A549 (cell line): ENCODE measurements around the gene RPL7A. TPM values are rescaled to one million over a fixed set of nuclear protein-coding genes. Genes with fewer than 3 reads are reported as not detected.

Experiments
- ATAC-seq, 2 experiments: fragments of 200-7000 bp in 1 of 2; fragments of >200 bp in 1 of 2; cut with Nextera tagmentation in 1 of 2; cut with Tn5 transposase in 1 of 2; 3 replicates each; pipeline versions ENCODE4 v1.8.0 to v1.9.1; 2018 to 2020; ENCODE audit warnings: mild to moderate bottlenecking in 1 of 2, moderate library complexity in 1 of 2
- CTCF ChIA-PET: fragments of 300-600 bp; sonication (Branson Sonifier 250); formaldehyde crosslinking; extraction: SDS; loops from one replicate; lab custom pipeline; 2021; ENCODE audit warnings: antibody characterized with exemption, inconsistent platforms; lab: Yijun Ruan, JAX
- POLR2A ChIA-PET: fragments of 350-600 bp; formaldehyde crosslinking; extraction: SDS; loops from one replicate; lab custom pipeline; 2021; ENCODE audit warnings: antibody characterized with exemption, inconsistent platforms; lab: Yijun Ruan, JAX
- DNase-seq, 2 experiments: peaks; one replicate each; pipeline versions ENCODE4 v3.0.0 to v3.0.0-alpha.2; 2011 to 2016; ENCODE audit warnings: low read depth in 1 of 2, low spot score in 1 of 2
- FAIRE-seq: peaks from 2 replicates; lab custom pipeline; 2011; peaks lifted over from hg19 to GRCh38; lab: Jason Lieb, UNC
- H3K27ac ChIP-seq, 2 experiments: fragments of >200 bp; sonication (Bioruptor Twin); formaldehyde crosslinking; 3 replicates each; pipeline ENCODE4 v1.5.1; 2016 to 2017
- H3K4me1 ChIP-seq: fragments of >200 bp; sonication (Bioruptor Twin); formaldehyde crosslinking; 3 replicates; pipeline ENCODE4 v1.6.1; 2016
- H3K4me2 ChIP-seq: fragments of >200 bp; sonication (Bioruptor Twin); formaldehyde crosslinking; 3 replicates; pipeline ENCODE4 v1.6.1; 2016
- H3K4me3 ChIP-seq: fragments of >200 bp; sonication (Bioruptor Twin); formaldehyde crosslinking; 3 replicates; pipeline ENCODE4 v1.5.1; 2016
- H3K9me3 ChIP-seq: fragments of >200 bp; sonication (Bioruptor Twin); formaldehyde crosslinking; 3 replicates; pipeline ENCODE4 v1.6.1; 2016
- ATOH8 ChIP-seq: fragments of 250-450 bp; sonication (Bioruptor Pico); IDR thresholded peaks from 2 replicates; pipeline ENCODE4 v1.5.0; 2020; ENCODE audit warnings: low read depth, mild to moderate bottlenecking, moderate library complexity
- BHLHE40 ChIP-seq: IDR thresholded peaks from 2 replicates; pipeline ENCODE4 v1.6.1; 2012; ENCODE audit warnings: low read depth, low read length, inconsistent platforms
- CBX2 ChIP-seq: fragments of 200-600 bp; sonication (generic); IDR thresholded peaks from 2 replicates; pipeline ENCODE4 v1.6.1; 2016; ENCODE audit warnings: low read depth, mild to moderate bottlenecking, borderline replicate concordance
- CBX8 ChIP-seq: fragments of 200-600 bp; sonication (generic); IDR thresholded peaks from 2 replicates; pipeline ENCODE4 v1.6.1; 2016
- CHD2 ChIP-seq: fragments of 150-350 bp; IDR thresholded peaks from 2 replicates; pipeline ENCODE4 v1.6.1; 2014; ENCODE audit warnings: low read length; ENCODE audit not compliant: partially characterized antibody
- CHD4 ChIP-seq: fragments of 200-600 bp; sonication (generic); IDR thresholded peaks from 2 replicates; pipeline ENCODE4 v1.6.1; 2016; ENCODE audit warnings: antibody characterized with exemption, mild to moderate bottlenecking, borderline replicate concordance
- CTCF ChIP-seq: fragments of >200 bp; sonication (Bioruptor Twin); formaldehyde crosslinking; IDR thresholded peaks from 3 replicates; pipeline ENCODE4 v1.5.1; 2016
- EHF ChIP-seq: fragments of 250-450 bp; sonication (Bioruptor Pico); IDR thresholded peaks from 2 replicates; pipeline ENCODE4 v1.5.0; 2020; ENCODE audit warnings: mild to moderate bottlenecking
- EHMT2 ChIP-seq: fragments of 200-600 bp; sonication (generic); IDR thresholded peaks from 2 replicates; pipeline ENCODE4 v1.6.1; 2016; ENCODE audit warnings: antibody characterized with exemption, low read depth, mild to moderate bottlenecking, moderate library complexity
- EP300 ChIP-seq, 2 experiments: fragments of >200 bp; sonication (Bioruptor Twin); formaldehyde crosslinking; IDR thresholded peaks; 2 replicates in 1 of 2; 3 replicates in 1 of 2; pipeline ENCODE4 v1.6.1; 2016 to 2017
- ESRRA ChIP-seq: fragments of 150-350 bp; IDR thresholded peaks from 2 replicates; pipeline ENCODE4 v1.6.1; 2014; ENCODE audit warnings: mild to moderate bottlenecking, low read length, borderline replicate concordance
- FOSL2 ChIP-seq, 2 experiments: fragments of 450-650 bp in 1 of 2; fragments of >200 bp in 1 of 2; sonication (Bioruptor Twin) in 1 of 2; formaldehyde crosslinking; IDR thresholded peaks; 2 replicates each; pipeline versions ENCODE4 v1.5.0 to v1.6.1; 2016 to 2020; ENCODE audit warnings: mild to moderate bottlenecking in 1 of 2, moderate library complexity in 1 of 2
- GATA3 ChIP-seq: IDR thresholded peaks from 2 replicates; pipeline ENCODE4 v1.6.1; 2012; ENCODE audit warnings: borderline replicate concordance
- HDAC2 ChIP-seq: fragments of 200-600 bp; sonication (generic); IDR thresholded peaks from 2 replicates; pipeline ENCODE4 v1.6.1; 2016
- HEYL ChIP-seq: fragments of 250-450 bp; sonication (Bioruptor Pico); IDR thresholded peaks from 2 replicates; pipeline ENCODE4 v1.8.0; 2021; ENCODE audit warnings: mild to moderate bottlenecking, moderate library complexity
- HMGXB4 ChIP-seq: fragments of 250-450 bp; sonication (Bioruptor Pico); IDR thresholded peaks from 2 replicates; pipeline ENCODE4 v1.5.0; 2021; ENCODE audit warnings: mild to moderate bottlenecking, moderate library complexity, borderline replicate concordance
- MAFK ChIP-seq: fragments of 450-650 bp; IDR thresholded peaks from 2 replicates; pipeline ENCODE4 v1.6.1; 2014; ENCODE audit not compliant: partially characterized antibody
- MAZ ChIP-seq: fragments of 150-350 bp; IDR thresholded peaks from 2 replicates; pipeline ENCODE4 v1.6.1; 2014; ENCODE audit warnings: antibody characterized with exemption, low read depth, low read length, borderline replicate concordance
- MYC ChIP-seq: IDR thresholded peaks from 2 replicates; pipeline ENCODE4 v1.6.1; 2012; ENCODE audit warnings: mild to moderate bottlenecking, inconsistent platforms, low read length, improper control_type of control experiment, borderline replicate concordance
- NFE2L2 ChIP-seq: fragments of 150-350 bp; conservative IDR thresholded peaks from 2 replicates; pipeline ENCODE4 v1.6.1; 2014; ENCODE audit warnings: low read length
- NPAS2 ChIP-seq: fragments of 250-450 bp; sonication (Bioruptor Pico); IDR thresholded peaks from 2 replicates; pipeline ENCODE4 v1.8.0; 2022; ENCODE audit warnings: mild to moderate bottlenecking, moderate library complexity, borderline replicate concordance
- NR3C1 ChIP-seq: fragments of >200 bp; sonication (Bioruptor Twin); formaldehyde crosslinking; IDR thresholded peaks from 3 replicates; pipeline ENCODE4 v1.6.1; 2017
- PBX3 ChIP-seq: IDR thresholded peaks from 2 replicates; pipeline ENCODE4 v1.6.1; 2012
- POLR2AphosphoS2 ChIP-seq: conservative IDR thresholded peaks from 2 replicates; pipeline ENCODE4 v1.6.1; 2012; ENCODE audit warnings: low read length, improper control_type of control experiment, inconsistent platforms
- RAD21 ChIP-seq, 2 experiments: fragments of >200 bp in 1 of 2; sonication (Bioruptor Twin) in 1 of 2; formaldehyde crosslinking in 1 of 2; IDR thresholded peaks in 1 of 2; conservative IDR thresholded peaks in 1 of 2; 2 replicates in 1 of 2; 3 replicates in 1 of 2; pipeline ENCODE4 v1.6.1; 2012 to 2018; ENCODE audit warnings: inconsistent platforms in 1 of 2
- RARB ChIP-seq: fragments of 250-450 bp; sonication (Bioruptor Pico); IDR thresholded peaks from 2 replicates; pipeline ENCODE4 v1.8.0; 2021; ENCODE audit warnings: mild to moderate bottlenecking, moderate library complexity
- SMC3 ChIP-seq: fragments of >200 bp; sonication (Bioruptor Twin); formaldehyde crosslinking; IDR thresholded peaks from 3 replicates; pipeline ENCODE4 v1.6.1; 2018; ENCODE audit warnings: inconsistent platforms
- TFCP2L1 ChIP-seq: fragments of 250-450 bp; sonication (Bioruptor Pico); IDR thresholded peaks from 2 replicates; pipeline ENCODE4 v1.5.0; 2021; ENCODE audit warnings: mild to moderate bottlenecking
- USF2 ChIP-seq: fragments of 450-650 bp; IDR thresholded peaks from 2 replicates; pipeline ENCODE4 v1.6.1; 2014; ENCODE audit warnings: antibody characterized with exemption
- ZC3H11A ChIP-seq: fragments of 450-650 bp; IDR thresholded peaks from 2 replicates; pipeline ENCODE4 v1.6.1; 2014; ENCODE audit warnings: antibody characterized with exemption, mild to moderate bottlenecking
- WGBS: methylation state at CpG from one replicate; pipeline ENCODE4 v1.1.6; 2017; ENCODE audit errors: missing lambda C conversion rate; 5-methylcytosine and 5-hydroxymethylcytosine counted together
- polyA plus RNA-seq, 4 experiments: library from polyadenylated mRNA; depleted of rRNA in 3 of 4; stranded (reverse); fragments of >200 nt; fragmentation: RNase III in 1 of 4; extraction: RNeasy Plus Mini Kit Qiagen cat#74134 plus additional on column Dnase treatment in 1 of 4; gene quantifications; 2 replicates in 3 of 4; 3 replicates in 1 of 4; pipeline ENCODE4 v1.2.3, GENCODE V29; 2011 to 2017

Gene RPL7A
- polyA plus RNA-seq, 2 of the 4 experiments (the other 2 are of a cell fraction) = 2,218 to 2,608 TPM

- peak overlapping the region; percentile 100 for H3K4me3 ChIP-seq
- CTCF ChIA-PET = interaction anchor here (0.7 to 3.4 kb wide), 3 partner anchors 16 to 160 kb away, joined by 3 to 10 read pairs (median 4); no protein-coding TSS in a partner anchor
- no peak for DNase-seq
- H3K4me2 ChIP-seq = peak overlapping the region; percentile 87
- POLR2A ChIA-PET = no interaction called here
- H3K4me1 ChIP-seq = peaks cover 19% of the 10 kb centered on the region
- TF ChIP-seq EHF (CRISPR knock-in tag) (no peak), TFCP2L1 (CRISPR knock-in tag) (no peak), MYC (no peak), POLR2AphosphoS2 (no peak), RARB (CRISPR knock-in tag) (no peak), EP300 (IDR thresholded peaks at IDR 0.05) (no peak), FOSL2 (IDR thresholded peaks at IDR 0.05) (no peak), FOSL2 (CRISPR knock-in tag; IDR thresholded peaks at IDR 0.05) (no peak), GATA3 (no peak), MAFK (no peak), RAD21 (conservative IDR thresholded peaks at IDR 0.05 in 1 of 2, IDR thresholded peaks at IDR 0.05 in 1 of 2) (no peak), SMC3 (no peak), ATOH8 (CRISPR knock-in tag) (no peak), NPAS2 (CRISPR knock-in tag) (no peak), NR3C1 (no peak), HEYL (CRISPR knock-in tag) (no peak), BHLHE40 (no peak), ZC3H11A (no peak)
- ATAC-seq = no peak; a peak in 1 of 6 replicates
- H3K27ac ChIP-seq = peak overlapping the region; percentile 98 to 99
- H3K9me3 ChIP-seq = no peaks in the 10 kb centered on the region
- 75% methylated on average over 7 of the region's 15 CpGs for WGBS
- no peak for FAIRE-seq
Observed at GRCh38 chr9:133346021-133346785, 1.8 kb upstream of the RPL7A start.

- Histone ChIP-seq H3K9me3 (no peaks in the 10 kb centered on the region), H3K4me3 (peak overlapping the region; percentile 100), H3K4me1 (peaks cover 19% of the 10 kb centered on the region), H3K4me2 (peak overlapping the region; percentile 87), H3K27ac (peak overlapping the region; percentile 98 to 99)
- ChIA-PET POLR2A (interaction anchor here (0.5 to 2.6 kb wide), 21 partner anchors 8 to 677 kb away, joined by 3 to 27 read pairs (median 5); partner anchors contain the start of genes CACFD1, SLC2A6, STKLD1 and SURF1), CTCF (interaction anchor here (0.9 to 3.4 kb wide), 4 partner anchors 15 to 161 kb away, joined by 3 to 10 read pairs (median 4); no protein-coding TSS in a partner anchor)
- DNase-seq (peak in 1 of 2 experiments; percentile 45), FAIRE-seq (no peak), ATAC-seq (peak; percentile 70 to 79)
- no peak for TF ChIP-seq CTCF
- no peak for TF ChIP-seq MAFK
- TF ChIP-seq ESRRA = no peak
- TF ChIP-seq HDAC2 = no peak
- no peak for TF ChIP-seq RAD21 (conservative IDR thresholded peaks at IDR 0.05 in 1 of 2, IDR thresholded peaks at IDR 0.05 in 1 of 2)
- TF ChIP-seq SMC3 = no peak
- no peak for TF ChIP-seq CHD4
- TF ChIP-seq CBX8 = no peak
- TF ChIP-seq NFE2L2 = no peak
- TF ChIP-seq MAZ = no peak
- no peak for TF ChIP-seq USF2
- no peak for TF ChIP-seq HEYL (CRISPR knock-in tag)
- no peak for TF ChIP-seq HMGXB4
- no peak for TF ChIP-seq ZC3H11A
- no peak for TF ChIP-seq PBX3
- no peak for TF ChIP-seq CHD2
- no peak for TF ChIP-seq EHMT2
- no peak for TF ChIP-seq CBX2
- WGBS = 2% methylated on average over 25 of the region's 41 CpGs
Observed at GRCh38 chr9:133347515-133347984, 468 bp upstream of the RPL7A start.
